Peyer's patch (tissue), 4 donors: ENCODE data around the gene NWD2. TPM values are rescaled to one million over a fixed set of nuclear protein-coding genes. Genes with fewer than 3 reads are reported as not detected.
"Not testable (repeated sequence)": the region's sequence is repeated elsewhere in the genome, so short reads cannot be mapped to it uniquely, and the experiment has no call there.

Source experiments
- DNase-seq, 3 donors: peaks; one replicate each; pipeline ENCODE4 v3.0.0-alpha.2; 2017 to 2019
- H3K27ac ChIP-seq, 4 donors: fragments of 200-600 bp; sonication (generic); one replicate each; pipeline ENCODE4 v1.5.1; 2016 to 2019
- H3K27me3 ChIP-seq, 2 donors: fragments of 200-600 bp; sonication (generic); one replicate each; pipeline ENCODE4 v1.5.1; 2019
- H3K36me3 ChIP-seq, 3 donors: fragments of 200-600 bp; sonication (generic); one replicate each; pipeline ENCODE4 v1.5.1; 2016 to 2019
- H3K4me1 ChIP-seq, 4 donors: fragments of 200-600 bp; sonication (generic); one replicate each; pipeline ENCODE4 v1.5.1; 2016 to 2019
- H3K4me3 ChIP-seq, 4 donors: fragments of 200-600 bp; sonication (generic); 1 replicate in 3 of 4; 2 replicates in 1 of 4; pipeline ENCODE4 v1.5.1; 2016 to 2019; ENCODE audit warnings: mild to moderate bottlenecking in 1 of 4
- H3K9me3 ChIP-seq, 4 donors: fragments of 200-600 bp; sonication (generic); one replicate each; pipeline ENCODE4 v1.5.1; 2016 to 2019; ENCODE audit warnings: mild to moderate bottlenecking in 1 of 4
- POLR2A ChIP-seq, 2 donors: fragments of 450-650 bp; IDR thresholded peaks; one replicate each; pipeline ENCODE4 v1.5.1; 2017; ENCODE audit warnings: antibody characterized with exemption in 2 of 2, mild to moderate bottlenecking in 2 of 2, moderate library complexity in 2 of 2
- small RNA-seq, 2 donors: library from RNA; depleted of rRNA; stranded (forward); fragments of <200 nt; gene quantifications; one replicate each; pipeline ENCODE3, GENCODE V24; 2016
- total RNA-seq, 4 donors: library from RNA; depleted of rRNA; stranded (reverse); fragments of >200 nt; gene quantifications; one replicate each; pipeline ENCODE4 v1.1.0, GENCODE V29; 2016
- TF ChIP-seq, protein P1 (sequence below), 6 experiments: fragments of 450-650 bp in 4 of 6; fragments of 200-600 bp in 2 of 6; sonication (generic) in 1 of 6; IDR thresholded peaks; one replicate each; pipeline ENCODE4 v1.5.1; 2017 to 2019; ENCODE audit warnings: antibody characterized with exemption in 6 of 6, mild to moderate bottlenecking in 3 of 6, moderate library complexity in 1 of 6

The NWD2 gene
- total RNA-seq, 4 donors from 2014 or later: not detected

DNA sequence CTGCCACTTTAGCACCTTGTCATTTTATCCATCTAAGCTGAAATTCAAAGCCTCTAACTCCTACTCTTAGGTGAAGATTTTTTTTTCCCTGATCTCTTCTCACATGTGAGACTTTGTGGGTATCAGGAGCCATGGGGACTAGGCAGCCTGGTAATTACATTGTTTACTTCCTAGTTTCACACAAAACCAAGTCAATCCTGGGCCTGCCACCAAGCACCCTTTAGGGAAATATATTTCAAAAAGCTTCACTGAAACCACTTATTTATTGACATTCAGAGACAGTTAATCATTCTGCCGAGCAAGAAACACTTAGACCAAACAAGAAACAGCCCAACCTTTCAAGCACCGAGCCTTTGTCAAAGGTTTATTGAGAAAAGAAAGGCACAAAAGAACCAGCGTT, 241.6 kb downstream of the NWD2 start:
- peaks cover 0 to 12% (median 1%) of the 10 kb centered on the region in 4 donors for H3K4me1 ChIP-seq
- H3K36me3 ChIP-seq: no peaks in the 10 kb centered on the region
- H3K27ac ChIP-seq: no peak overlapping the region
- H3K9me3 ChIP-seq: no peaks in the 10 kb centered on the region
- no peak for TF ChIP-seq POLR2A (IDR thresholded peaks at IDR 0.05)
- TF ChIP-seq, protein P1, sequence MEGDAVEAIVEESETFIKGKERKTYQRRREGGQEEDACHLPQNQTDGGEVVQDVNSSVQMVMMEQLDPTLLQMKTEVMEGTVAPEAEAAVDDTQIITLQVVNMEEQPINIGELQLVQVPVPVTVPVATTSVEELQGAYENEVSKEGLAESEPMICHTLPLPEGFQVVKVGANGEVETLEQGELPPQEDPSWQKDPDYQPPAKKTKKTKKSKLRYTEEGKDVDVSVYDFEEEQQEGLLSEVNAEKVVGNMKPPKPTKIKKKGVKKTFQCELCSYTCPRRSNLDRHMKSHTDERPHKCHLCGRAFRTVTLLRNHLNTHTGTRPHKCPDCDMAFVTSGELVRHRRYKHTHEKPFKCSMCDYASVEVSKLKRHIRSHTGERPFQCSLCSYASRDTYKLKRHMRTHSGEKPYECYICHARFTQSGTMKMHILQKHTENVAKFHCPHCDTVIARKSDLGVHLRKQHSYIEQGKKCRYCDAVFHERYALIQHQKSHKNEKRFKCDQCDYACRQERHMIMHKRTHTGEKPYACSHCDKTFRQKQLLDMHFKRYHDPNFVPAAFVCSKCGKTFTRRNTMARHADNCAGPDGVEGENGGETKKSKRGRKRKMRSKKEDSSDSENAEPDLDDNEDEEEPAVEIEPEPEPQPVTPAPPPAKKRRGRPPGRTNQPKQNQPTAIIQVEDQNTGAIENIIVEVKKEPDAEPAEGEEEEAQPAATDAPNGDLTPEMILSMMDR (IDR thresholded peaks at IDR 0.05): no peak
- DNase-seq: no peak
- no peak overlapping the region for H3K4me3 ChIP-seq
- no peaks in the 10 kb centered on the region for H3K27me3 ChIP-seq

DNA sequence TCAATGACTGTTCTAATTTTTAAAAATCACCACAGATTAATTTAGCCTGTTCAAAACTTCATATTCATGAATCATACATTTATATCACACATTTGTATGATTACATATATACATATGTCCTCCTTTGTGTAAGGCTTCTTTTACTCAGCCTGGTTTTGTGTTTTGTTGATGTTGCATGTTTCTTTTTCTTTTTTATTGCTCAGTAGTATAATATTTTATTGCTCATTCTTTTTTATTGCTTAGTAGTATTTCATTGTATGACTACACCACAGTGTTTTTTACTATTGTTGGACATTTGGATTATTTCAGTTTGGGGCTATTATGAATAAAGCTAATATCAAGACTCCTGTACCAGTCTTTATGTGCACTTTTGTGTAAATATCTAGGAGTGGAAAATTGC, 243.1 kb downstream of the NWD2 start:
- TF ChIP-seq, protein P1 (IDR thresholded peaks at IDR 0.05): no peak
- no peak for TF ChIP-seq POLR2A (IDR thresholded peaks at IDR 0.05)
- no peaks in the 10 kb centered on the region for H3K27me3 ChIP-seq
- no peak overlapping the region for H3K4me3 ChIP-seq
- H3K9me3 ChIP-seq: no peaks in the 10 kb centered on the region
- no peaks in the 10 kb centered on the region for H3K36me3 ChIP-seq
- no peak overlapping the region for H3K27ac ChIP-seq
- DNase-seq: no peak
- H3K4me1 ChIP-seq: peaks cover 0 to 7% (median 1%) of the 10 kb centered on the region in 4 donors

DNA sequence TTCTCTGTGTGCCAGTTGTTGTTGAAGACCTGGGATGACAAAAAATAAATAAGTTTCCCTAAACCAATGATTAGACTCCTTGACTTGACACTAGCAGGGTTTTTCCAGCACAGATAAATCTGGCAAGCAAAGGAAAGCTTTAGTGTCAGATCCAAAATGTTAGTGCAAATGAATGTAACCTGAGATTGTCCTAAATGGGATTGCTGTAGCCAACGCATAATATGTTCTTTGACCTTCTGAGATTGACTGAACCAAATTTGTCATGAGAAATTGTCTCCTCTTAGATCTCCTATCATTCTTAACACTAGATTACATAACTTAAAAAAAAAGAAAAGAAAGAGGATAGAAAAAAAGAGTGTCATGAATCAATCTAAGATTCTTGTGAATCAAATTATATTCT, 245.2 kb downstream of the NWD2 start:
- Histone ChIP-seq H3K27ac (no peak overlapping the region), H3K9me3 (no peaks in the 10 kb centered on the region), H3K4me1 (peaks cover 0 to 2% (median 0%) of the 10 kb centered on the region in 4 donors), H3K27me3 (no peaks in the 10 kb centered on the region), H3K36me3 (no peaks in the 10 kb centered on the region), H3K4me3 (no peak overlapping the region)
- no peak for TF ChIP-seq POLR2A (IDR thresholded peaks at IDR 0.05)
- no peak for DNase-seq

DNA sequence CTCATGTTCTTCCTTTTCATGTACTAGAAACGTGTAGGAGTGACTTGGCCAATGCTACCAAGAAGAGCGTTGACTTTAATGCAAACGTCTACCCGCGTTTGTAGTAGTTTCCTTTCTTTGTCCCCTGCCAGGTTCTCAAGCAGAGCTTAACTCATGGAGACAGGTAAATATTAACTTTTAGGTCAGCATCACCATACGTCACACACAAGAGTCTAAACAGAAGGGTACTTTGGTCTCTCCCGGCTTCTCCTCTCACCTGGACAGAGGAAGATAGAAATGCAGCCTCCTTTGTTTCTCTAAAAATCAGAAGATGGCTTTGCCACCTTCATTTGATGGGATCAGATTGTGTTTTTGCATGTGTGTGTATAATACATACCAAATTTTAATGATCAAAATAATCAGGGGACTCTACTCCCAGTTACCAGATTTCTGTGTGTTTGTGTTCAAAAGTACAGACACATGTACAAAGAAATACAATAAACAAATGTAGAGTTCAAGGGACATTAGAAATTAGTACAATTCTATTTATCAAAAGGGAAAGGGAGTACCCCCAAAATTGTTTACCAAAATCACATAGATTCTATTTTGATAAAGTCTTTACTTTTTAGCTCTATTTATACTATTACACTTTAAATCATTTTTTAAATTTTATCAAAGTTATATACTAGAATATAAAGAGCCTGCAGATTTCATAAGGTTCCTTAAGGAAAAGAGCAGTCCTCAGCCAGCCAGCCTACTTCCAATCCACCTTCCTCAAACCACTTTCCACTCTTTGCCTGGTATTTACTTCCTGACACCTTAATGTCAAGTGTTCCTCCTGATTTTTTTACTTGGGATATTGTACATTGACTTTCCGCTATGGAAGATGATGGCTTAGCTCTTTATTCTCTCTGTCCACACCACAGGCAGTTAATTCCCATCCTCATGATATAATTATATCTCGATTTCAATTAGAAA, 246.1 kb downstream of the NWD2 start:
- no peaks in the 10 kb centered on the region for H3K36me3 ChIP-seq
- peak overlapping the region in 2 of 4 donors; percentile 17 to 70 for H3K27ac ChIP-seq
- no peaks in the 10 kb centered on the region for H3K27me3 ChIP-seq
- TF ChIP-seq, protein P1 (IDR thresholded peaks at IDR 0.05): no peak
- peak in 1 of 2 donors; percentile 9 for TF ChIP-seq POLR2A (IDR thresholded peaks at IDR 0.05)
- H3K4me1 ChIP-seq: peaks cover 0 to 2% (median 0%) of the 10 kb centered on the region in 4 donors
- DNase-seq: peak in 1 of 3 donors; percentile 49
- no peaks in the 10 kb centered on the region for H3K9me3 ChIP-seq
- peak overlapping the region in 2 of 4 donors; percentile 4 to 32 for H3K4me3 ChIP-seq

DNA sequence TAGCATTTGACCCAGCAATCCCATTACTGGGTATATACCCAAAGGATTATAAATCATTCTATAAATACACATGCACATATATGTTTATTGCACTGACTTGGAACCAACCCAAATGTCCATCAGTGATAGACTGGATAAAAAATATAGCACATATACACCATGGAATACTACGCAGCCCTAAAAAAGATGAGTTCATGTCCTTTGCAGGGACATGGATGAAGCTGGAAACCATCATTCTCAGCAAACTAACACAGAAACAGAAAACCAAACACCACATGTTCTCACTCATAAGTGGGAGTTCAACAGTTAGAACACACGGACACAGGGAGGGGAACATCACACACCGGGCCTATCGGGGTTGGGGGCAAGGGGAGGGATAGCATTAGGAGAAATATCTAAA, 250.8 kb downstream of the NWD2 start:
- not testable (repeated sequence) for H3K27ac ChIP-seq, H3K4me3 ChIP-seq, DNase-seq, H3K36me3 ChIP-seq, H3K4me1 ChIP-seq, H3K9me3 ChIP-seq, H3K27me3 ChIP-seq

Small RNAs within 50 kb of the gene (small RNA-seq; reads per million reads assigned to genes)
- 0 reads per million in 2 donors for gene MIR4801
